ENCODE data around the gene ZNF428. TPM values are rescaled to one million over a fixed set of nuclear protein-coding genes. Genes with fewer than 3 reads are reported as not detected.

Gene ZNF428
- total and polyA plus RNA-seq, 2 of the 4 experiments (the other 2 are of a cell fraction), result 9.9 to 32.3 TPM

- Histone ChIP-seq H3K9ac (ENCODE audit: low read depth, low read length) (no peak overlapping the region), H4K91ac (ENCODE audit: insufficient read depth, low read depth, low read length) (no peak overlapping the region), H2AK5ac (ENCODE audit: low read depth, low read length) (no peak overlapping the region), H3K23ac (ENCODE audit: low read depth, low read length) (no peak overlapping the region), H3K4me3 (ENCODE audit: insufficient read depth, low read depth, low read length) (no peak overlapping the region), H2AFZ (replicated peaks; ENCODE audit: low read length, poor library complexity) (no peak overlapping the region), H3K27me3 (ENCODE audit: control insufficient read depth, insufficient read depth, low read length) (no peaks in the 10 kb centered on the region), H3K18ac (ENCODE audit: low read depth, low read length) (no peak overlapping the region), H3K4ac (ENCODE audit: low read depth, low read length) (no peak overlapping the region), H2BK15ac (ENCODE audit: low read depth, low read length) (no peak overlapping the region), H2AK9ac (replicated peaks; ENCODE audit: low read depth, low read length, poor library complexity) (no peak overlapping the region), H3K9me3 (ENCODE audit: control insufficient read depth, insufficient read depth, low read length) (peaks cover 3% of the 10 kb centered on the region; the same call in 1 of the 2 replicates), H2BK5ac (ENCODE audit: low read depth, low read length, poor library complexity, severe bottlenecking) (no peak overlapping the region), H3K4me1 (ENCODE audit: control insufficient read depth, insufficient read depth, low read length) (no peaks in the 10 kb centered on the region), H3K36me3 (ENCODE audit: control insufficient read depth, insufficient read depth, low read length) (peaks cover 66% of the 10 kb centered on the region), H2BK120ac (ENCODE audit: low read depth, low read length) (no peak overlapping the region), H2BK20ac (ENCODE audit: low read depth, low read length) (no peak overlapping the region), H3K56ac (ENCODE audit: extremely low read depth, insufficient read depth, low read length) (no peak overlapping the region), H3K27ac (ENCODE audit: insufficient read depth, low read length) (no peak overlapping the region), H4K8ac (ENCODE audit: low read depth in 2 of 2, low read length in 2 of 2) (no peak overlapping the region), H3K4me2 (ENCODE audit: low read depth, low read length) (no peak overlapping the region), H3K79me1 (ENCODE audit: low read depth in 1 of 2, low read length in 2 of 2) (peaks cover 53 to 81% of the 10 kb centered on the region in 2 experiments), H3K9me1 (ENCODE audit: insufficient read depth, low read length) (peaks cover 15% of the 10 kb centered on the region), H4K5ac (ENCODE audit: low read depth, low read length) (no peak overlapping the region), H4K20me1 (ENCODE audit: insufficient read depth, low read length) (peaks cover 54% of the 10 kb centered on the region), H3K14ac (replicated peaks; ENCODE audit: low read depth, low read length) (no peak overlapping the region)
- dilution Hi-C loops (cut with HindIII; ENCODE audit: low sequenced_read_pairs, unreplicated experiment) (no loop called here), in situ Hi-C loops (cut with MboI; ENCODE audit: low sequenced_read_pairs) (no loop called here), intact Hi-C loops (cut with micrococcal nuclease) (loop anchor here (10.0 kb wide), 1 partner anchor 556 kb away; no protein-coding TSS in a partner anchor)
- DNase-seq (no peak), ATAC-seq (ENCODE audit: low read depth) (no peak)
- no TSS peak for BruUV-seq (replicated peaks)
- 100% methylated on average over 4 of the region's 7 CpGs; no CpG with 5 or more reads in 1 of the 2 experiments for WGBS, 2 experiments (ENCODE audit: extremely low coverage in 2 of 2, insufficient read length in 1 of 2)
- ChIA-PET CTCF (no interaction called here), POLR2A (ENCODE audit: unreplicated experiment) (no interaction called here)
- TF ChIP-seq POLR2A (IDR thresholded peaks at IDR 0.05; ENCODE audit: low read depth, low read length), result no peak
- no peak for TF ChIP-seq ELK1 (IDR thresholded peaks at IDR 0.05; ENCODE audit: borderline replicate concordance, low read depth, low read length)
- TF ChIP-seq, protein P1, sequence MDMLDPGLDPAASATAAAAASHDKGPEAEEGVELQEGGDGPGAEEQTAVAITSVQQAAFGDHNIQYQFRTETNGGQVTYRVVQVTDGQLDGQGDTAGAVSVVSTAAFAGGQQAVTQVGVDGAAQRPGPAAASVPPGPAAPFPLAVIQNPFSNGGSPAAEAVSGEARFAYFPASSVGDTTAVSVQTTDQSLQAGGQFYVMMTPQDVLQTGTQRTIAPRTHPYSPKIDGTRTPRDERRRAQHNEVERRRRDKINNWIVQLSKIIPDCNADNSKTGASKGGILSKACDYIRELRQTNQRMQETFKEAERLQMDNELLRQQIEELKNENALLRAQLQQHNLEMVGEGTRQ (IDR thresholded peaks at IDR 0.05; ENCODE audit: low read depth, low read length), result no peak
Measured at GRCh38 chr19:43660301-43660970, 41.0 kb upstream of the ZNF428 start.

Measured in IMR-90 (cell line).